ENCODE results near the gene C15orf40. TPM values are rescaled to one million over a fixed set of nuclear protein-coding genes. Genes with fewer than 3 reads are reported as not detected.

The C15orf40 gene
- total RNA-seq, 4 donors from 2014 or later: 10.7 to 33.8 (median 19.9) TPM

DNA sequence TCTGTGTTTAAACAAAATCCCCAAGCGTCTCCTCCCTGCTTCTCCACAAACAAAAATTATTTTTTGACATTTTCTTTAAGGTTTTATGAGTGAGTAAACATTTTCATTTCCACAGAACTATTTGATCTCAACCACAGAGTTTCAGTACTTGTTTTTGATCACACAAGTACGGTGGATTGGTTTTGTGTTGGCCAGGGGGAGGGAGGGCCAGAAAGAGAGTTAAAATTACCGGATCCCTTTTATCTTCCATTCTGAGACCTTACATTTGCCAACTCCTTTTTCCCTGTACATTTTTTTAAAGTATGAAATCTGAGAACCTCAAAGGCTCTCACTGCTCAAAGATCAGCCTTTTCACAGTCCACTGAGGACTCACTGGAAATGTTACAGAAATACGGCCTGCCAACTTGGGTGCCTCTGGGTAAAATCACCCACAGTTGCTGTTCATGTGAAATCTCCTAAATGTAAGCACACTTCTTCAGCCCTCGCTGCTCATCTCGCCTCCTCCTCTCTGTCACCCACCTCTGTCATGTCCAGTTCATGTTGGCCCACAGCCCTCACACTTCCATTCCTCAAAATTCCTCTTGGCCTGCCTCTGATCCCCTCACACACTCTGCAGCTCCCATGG lies 60.6 kb downstream of the C15orf40 start:
- Histone ChIP-seq H3K4me1 (peaks cover 0 to 6% (median 2%) of the 10 kb centered on the region in 4 donors), H3K27ac (no peak overlapping the region), H3K36me3 (no peaks in the 10 kb centered on the region), H3K27me3 (no peaks in the 10 kb centered on the region), H3K9me3 (no peaks in the 10 kb centered on the region), H3K4me3 (no peak overlapping the region)
- TF ChIP-seq, protein P1, sequence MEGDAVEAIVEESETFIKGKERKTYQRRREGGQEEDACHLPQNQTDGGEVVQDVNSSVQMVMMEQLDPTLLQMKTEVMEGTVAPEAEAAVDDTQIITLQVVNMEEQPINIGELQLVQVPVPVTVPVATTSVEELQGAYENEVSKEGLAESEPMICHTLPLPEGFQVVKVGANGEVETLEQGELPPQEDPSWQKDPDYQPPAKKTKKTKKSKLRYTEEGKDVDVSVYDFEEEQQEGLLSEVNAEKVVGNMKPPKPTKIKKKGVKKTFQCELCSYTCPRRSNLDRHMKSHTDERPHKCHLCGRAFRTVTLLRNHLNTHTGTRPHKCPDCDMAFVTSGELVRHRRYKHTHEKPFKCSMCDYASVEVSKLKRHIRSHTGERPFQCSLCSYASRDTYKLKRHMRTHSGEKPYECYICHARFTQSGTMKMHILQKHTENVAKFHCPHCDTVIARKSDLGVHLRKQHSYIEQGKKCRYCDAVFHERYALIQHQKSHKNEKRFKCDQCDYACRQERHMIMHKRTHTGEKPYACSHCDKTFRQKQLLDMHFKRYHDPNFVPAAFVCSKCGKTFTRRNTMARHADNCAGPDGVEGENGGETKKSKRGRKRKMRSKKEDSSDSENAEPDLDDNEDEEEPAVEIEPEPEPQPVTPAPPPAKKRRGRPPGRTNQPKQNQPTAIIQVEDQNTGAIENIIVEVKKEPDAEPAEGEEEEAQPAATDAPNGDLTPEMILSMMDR (IDR thresholded peaks at IDR 0.05): no peak
- no peak for TF ChIP-seq POLR2A (IDR thresholded peaks at IDR 0.05)
- DNase-seq: no peak

DNA sequence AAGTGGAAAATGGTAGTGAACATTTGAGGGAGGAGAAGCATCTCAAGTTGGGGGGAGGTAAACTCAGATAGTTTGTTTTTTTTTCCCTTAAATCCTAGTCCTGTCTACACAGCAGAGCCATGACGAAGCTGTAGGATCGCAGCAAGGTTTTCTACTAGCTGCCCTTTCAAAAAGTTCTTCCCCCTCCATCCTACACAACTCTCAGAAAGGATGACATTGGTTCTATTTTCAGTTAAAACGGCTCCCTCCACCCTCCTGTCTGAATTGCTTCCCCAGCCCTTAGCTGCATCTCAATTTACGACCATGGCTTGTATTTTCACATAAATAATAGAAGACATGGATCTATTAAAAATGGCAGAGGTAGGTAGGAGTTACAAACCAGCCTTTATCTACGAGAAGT lies 61.1 kb downstream of the C15orf40 start:
- no peaks in the 10 kb centered on the region for H3K27me3 ChIP-seq
- H3K9me3 ChIP-seq: no peaks in the 10 kb centered on the region
- H3K4me1 ChIP-seq: peaks cover 0 to 6% (median 2%) of the 10 kb centered on the region in 4 donors
- no peak overlapping the region for H3K4me3 ChIP-seq
- no peak overlapping the region for H3K27ac ChIP-seq
- no peaks in the 10 kb centered on the region for H3K36me3 ChIP-seq
- DNase-seq: no peak
- TF ChIP-seq POLR2A (IDR thresholded peaks at IDR 0.05): no peak
- TF ChIP-seq, protein P1 (IDR thresholded peaks at IDR 0.05): no peak

DNA sequence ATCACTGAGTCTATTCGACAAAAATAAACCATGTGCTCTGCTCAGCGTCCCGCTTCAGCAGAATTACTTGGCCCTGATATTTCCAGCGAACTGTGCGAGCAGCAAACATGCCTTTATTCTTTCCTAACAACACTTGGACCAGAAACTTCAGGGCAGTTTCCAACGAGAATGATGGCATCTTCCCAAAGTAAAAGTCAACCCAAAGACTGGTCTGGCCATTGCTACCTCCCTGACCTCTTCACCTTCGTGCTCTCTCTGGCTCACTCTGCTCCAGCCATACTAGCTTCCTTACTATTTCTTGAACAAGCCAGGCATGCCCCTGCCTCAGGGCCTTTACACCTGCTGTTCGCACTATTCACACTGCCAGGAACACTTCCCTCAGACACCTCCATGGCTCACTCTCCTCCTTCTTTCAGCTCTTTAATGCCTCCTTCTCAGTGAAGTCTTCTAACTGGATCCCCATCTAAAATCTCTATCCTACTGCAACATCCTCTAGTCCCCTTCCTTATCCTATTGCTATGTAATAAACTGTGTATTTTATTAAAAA lies 65.2 kb downstream of the C15orf40 start:
- no peak overlapping the region for H3K4me3 ChIP-seq
- no peak overlapping the region for H3K27ac ChIP-seq
- H3K36me3 ChIP-seq: no peaks in the 10 kb centered on the region
- no peaks in the 10 kb centered on the region for H3K27me3 ChIP-seq
- no peaks in the 10 kb centered on the region for H3K9me3 ChIP-seq
- no peaks in the 10 kb centered on the region for H3K4me1 ChIP-seq
- TF ChIP-seq, protein P1 (IDR thresholded peaks at IDR 0.05): no peak
- no peak for TF ChIP-seq POLR2A (IDR thresholded peaks at IDR 0.05)
- no peak for DNase-seq

DNA sequence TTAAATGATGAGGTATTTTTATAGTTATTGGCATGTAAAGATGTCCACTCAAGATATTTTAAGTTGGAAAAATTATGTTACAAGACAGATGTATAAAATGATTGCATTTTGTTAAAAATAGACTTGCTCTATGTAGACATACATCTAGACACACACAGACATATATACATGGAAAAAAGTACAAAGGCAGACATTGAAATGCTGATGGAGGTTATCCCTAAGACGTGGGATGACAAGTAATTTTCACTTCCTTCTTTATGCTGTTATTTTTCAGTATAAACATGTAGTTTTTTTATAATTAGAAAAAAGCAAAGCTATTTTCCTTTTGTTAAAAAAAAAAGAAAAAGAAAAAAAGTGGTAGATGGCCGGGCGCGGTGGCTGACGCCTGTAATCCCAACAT lies 66.1 kb downstream of the C15orf40 start:
- H3K4me3 ChIP-seq: no peak overlapping the region
- TF ChIP-seq POLR2A (IDR thresholded peaks at IDR 0.05): no peak
- TF ChIP-seq, protein P1 (IDR thresholded peaks at IDR 0.05): no peak

DNA sequence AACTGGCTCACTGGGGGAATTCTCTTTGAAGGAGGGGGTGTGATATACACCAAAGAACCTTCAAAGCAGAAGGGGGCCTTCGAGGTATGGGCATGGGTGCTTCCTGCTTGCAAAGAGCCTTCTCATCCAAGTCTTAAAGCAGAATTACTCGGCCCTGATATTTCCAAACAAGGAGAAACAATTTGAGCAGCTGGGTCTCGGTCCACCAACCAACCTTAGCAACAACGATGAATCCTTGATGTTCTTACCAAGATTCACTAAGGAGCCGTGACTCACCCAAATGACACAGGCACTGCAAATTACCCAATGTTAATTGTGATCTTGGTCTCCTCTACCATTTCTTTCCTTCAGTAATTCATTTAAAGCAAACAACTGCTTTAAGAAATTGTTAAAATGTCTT lies 66.6 kb downstream of the C15orf40 start:
- TF ChIP-seq, protein P1 (IDR thresholded peaks at IDR 0.05): no peak
- no peak for TF ChIP-seq POLR2A (IDR thresholded peaks at IDR 0.05)
- no peak overlapping the region for H3K27ac ChIP-seq
- H3K27me3 ChIP-seq: no peaks in the 10 kb centered on the region
- H3K36me3 ChIP-seq: no peaks in the 10 kb centered on the region
- no peaks in the 10 kb centered on the region for H3K4me1 ChIP-seq
- H3K4me3 ChIP-seq: no peak overlapping the region
- no peaks in the 10 kb centered on the region for H3K9me3 ChIP-seq
- DNase-seq: no peak

More for the DNA sequence above, 66.1 kb downstream of the C15orf40 start:
- no peaks in the 10 kb centered on the region for H3K27me3 ChIP-seq
- H3K4me1 ChIP-seq: no peaks in the 10 kb centered on the region
- no peaks in the 10 kb centered on the region for H3K9me3 ChIP-seq
- no peaks in the 10 kb centered on the region for H3K36me3 ChIP-seq
- H3K27ac ChIP-seq: no peak overlapping the region
- DNase-seq: no peak

All from Peyer's patch (tissue), 4 donors.